ENCODE results near the gene IER5. TPM values are rescaled to one million over a fixed set of nuclear protein-coding genes. Genes with fewer than 3 reads are reported as not detected.

Gene IER5
- total RNA-seq, 4 donors from 2014 or later = 21.6 to 40.6 (median 26.5) TPM

- Histone ChIP-seq H3K9me3 (no peaks in the 10 kb centered on the region), H3K27me3 (no peaks in the 10 kb centered on the region), H3K4me3 (peak overlapping the region in 3 of 4 donors; percentile 1 to 92 (median 75)), H3K4me1 (peaks cover 18 to 80% (median 32%) of the 10 kb centered on the region in 3 donors), H3K27ac (peak overlapping the region in 1 of 4 donors; percentile 92), H3K36me3 (peaks cover 0 to 19% (median 0%) of the 10 kb centered on the region in 3 donors)
- intact Hi-C loops (cut with DNase I) = no loop called here
- WGBS, 2 donors = 62 to 64% methylated on average over 2 of the region's 2 CpGs
- no peak for DNase-seq
- TF ChIP-seq POLR2A (IDR thresholded peaks at IDR 0.05) (no peak), CTCF (IDR thresholded peaks at IDR 0.05) (no peak)
These were observed 3.6 kb downstream of the IER5 start for GRCh38 chr1:181092056-181092455.

- Histone ChIP-seq H3K4me1 (peaks cover 21 to 80% (median 32%) of the 10 kb centered on the region in 3 donors), H3K36me3 (peaks cover 0 to 19% (median 0%) of the 10 kb centered on the region in 3 donors), H3K9me3 (no peaks in the 10 kb centered on the region), H3K27ac (no peak overlapping the region), H3K4me3 (no peak overlapping the region), H3K27me3 (no peaks in the 10 kb centered on the region)
- WGBS, 2 donors = 83 to 95% methylated on average over 4 of the region's 4 CpGs
- intact Hi-C loops (cut with DNase I) = no loop called here
- TF ChIP-seq POLR2A (IDR thresholded peaks at IDR 0.05) (no peak), CTCF (IDR thresholded peaks at IDR 0.05) (no peak)
- no peak for DNase-seq
These were observed 4.5 kb downstream of the IER5 start for GRCh38 chr1:181092883-181093458.

GRCh38 chr1:181094416-181095212 is 6.1 kb downstream of the IER5 start:
- intact Hi-C loops (cut with DNase I) = no loop called here
- WGBS, 2 donors = 46 to 82% methylated on average over 7 of the region's 7 CpGs
- DNase-seq = no peak
- H3K4me1 ChIP-seq = peaks cover 27 to 93% (median 38%) of the 10 kb centered on the region in 3 donors
- TF ChIP-seq CTCF (IDR thresholded peaks at IDR 0.05) (no peak), POLR2A (IDR thresholded peaks at IDR 0.05) (no peak)
- peaks cover 0 to 19% (median 0%) of the 10 kb centered on the region in 3 donors for H3K36me3 ChIP-seq
- no peak overlapping the region for H3K4me3 ChIP-seq
- no peaks in the 10 kb centered on the region for H3K27me3 ChIP-seq
- H3K9me3 ChIP-seq = no peaks in the 10 kb centered on the region
- peak overlapping the region; percentile 3 to 73 (median 58) for H3K27ac ChIP-seq

- Histone ChIP-seq H3K4me1 (peaks cover 33 to 99% (median 44%) of the 10 kb centered on the region in 3 donors), H3K36me3 (peaks cover 0 to 19% (median 0%) of the 10 kb centered on the region in 3 donors), H3K27me3 (no peaks in the 10 kb centered on the region), H3K4me3 (no peak overlapping the region), H3K27ac (peak overlapping the region; percentile 3 to 73 (median 58)), H3K9me3 (no peaks in the 10 kb centered on the region)
- intact Hi-C loops (cut with DNase I) = no loop called here
- no peak for DNase-seq
- TF ChIP-seq CTCF (IDR thresholded peaks at IDR 0.05) = no peak
- no peak for TF ChIP-seq POLR2A (IDR thresholded peaks at IDR 0.05)
- 88 to 89% methylated on average over 7 to 8 of the region's 8 CpGs for WGBS, 2 donors
These were observed 6.8 kb downstream of the IER5 start for GRCh38 chr1:181095260-181095659.

- Histone ChIP-seq H3K4me1 (peaks cover 36 to 99% (median 49%) of the 10 kb centered on the region in 3 donors), H3K4me3 (no peak overlapping the region), H3K27ac (peak overlapping the region in 3 of 4 donors; percentile 52 to 73 (median 63)), H3K36me3 (peaks cover 0 to 19% (median 0%) of the 10 kb centered on the region in 3 donors), H3K9me3 (no peaks in the 10 kb centered on the region), H3K27me3 (no peaks in the 10 kb centered on the region)
- no peak for DNase-seq
- 74 to 88% methylated on average over 5 of the region's 5 CpGs for WGBS, 2 donors
- TF ChIP-seq CTCF (IDR thresholded peaks at IDR 0.05) (no peak), POLR2A (IDR thresholded peaks at IDR 0.05) (no peak)
- intact Hi-C loops (cut with DNase I) = no loop called here
These were observed 7.3 kb downstream of the IER5 start for GRCh38 chr1:181095763-181096184.
